ENCODE data around the gene SEMA3A.
"Not testable (repeated sequence)": the region's sequence is repeated elsewhere in the genome, so short reads cannot be mapped to it uniquely, and the experiment has no call there.

The SEMA3A gene

DNA sequence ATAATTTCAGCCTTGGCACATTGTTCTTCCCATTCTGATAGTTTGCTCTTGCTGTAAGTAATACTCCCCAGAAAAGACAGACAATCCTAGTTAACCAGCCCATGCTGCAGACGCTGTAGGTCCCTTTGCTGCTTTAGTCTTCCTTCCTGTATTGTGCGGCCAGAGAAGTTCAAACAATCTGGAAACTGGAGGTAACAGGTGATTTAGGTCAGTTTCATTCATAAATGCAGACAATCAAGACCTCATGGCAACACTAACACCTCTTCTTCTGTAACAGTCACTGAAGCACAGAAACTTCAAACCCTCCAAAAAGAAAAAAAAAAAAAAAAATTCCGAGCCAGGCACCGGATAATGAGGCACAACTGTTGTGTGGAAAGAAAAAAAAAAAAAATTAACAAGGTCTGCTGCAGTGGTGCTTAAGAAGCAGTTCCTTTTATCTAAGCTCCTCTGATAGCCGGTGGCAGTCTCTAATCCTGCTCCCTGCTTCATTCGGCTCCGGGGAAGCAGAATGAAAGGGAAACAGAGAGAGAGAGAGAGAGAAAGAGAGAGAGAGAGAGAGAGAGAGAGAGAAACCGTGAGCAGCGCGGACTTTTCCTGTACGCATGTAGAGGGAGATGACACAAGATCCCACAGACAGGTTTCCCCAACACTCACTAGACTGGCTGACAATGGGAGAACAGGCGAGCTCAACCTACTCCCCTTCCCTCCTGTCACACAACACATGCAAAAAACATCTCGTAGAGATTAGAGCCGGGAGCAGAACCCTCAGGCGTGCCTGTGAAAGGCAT is at the start of gene SEMA3A:
TSS of gene SEMA3A (minus strand) at position 306 of the 788 bp plus-strand sequence. CDS start at position 103, 203 bp downstream.
- DNase-seq (ENCODE audit: low read depth): no peak

DNA sequence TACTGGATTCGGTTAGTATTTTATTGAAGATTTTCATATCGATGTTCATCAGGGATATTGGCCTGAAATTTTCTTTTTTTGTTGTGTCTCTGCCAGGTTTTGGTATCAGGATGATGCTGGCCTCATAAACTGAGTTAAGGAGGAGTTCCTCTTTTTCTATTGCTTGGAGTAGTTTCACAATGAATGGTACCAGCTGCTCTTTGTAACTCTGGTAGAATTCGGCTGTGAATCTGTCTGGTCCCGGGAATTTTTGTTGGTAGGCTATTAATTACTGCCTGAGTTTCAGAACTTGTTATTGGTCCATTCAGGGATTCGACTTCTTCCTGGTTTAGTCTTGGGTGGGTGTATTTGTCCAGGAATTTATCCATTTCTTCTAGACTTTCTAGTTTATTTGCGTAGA is 48.4 kb upstream of the SEMA3A start:
- not testable (repeated sequence) for DNase-seq (ENCODE audit: low read depth)

DNA sequence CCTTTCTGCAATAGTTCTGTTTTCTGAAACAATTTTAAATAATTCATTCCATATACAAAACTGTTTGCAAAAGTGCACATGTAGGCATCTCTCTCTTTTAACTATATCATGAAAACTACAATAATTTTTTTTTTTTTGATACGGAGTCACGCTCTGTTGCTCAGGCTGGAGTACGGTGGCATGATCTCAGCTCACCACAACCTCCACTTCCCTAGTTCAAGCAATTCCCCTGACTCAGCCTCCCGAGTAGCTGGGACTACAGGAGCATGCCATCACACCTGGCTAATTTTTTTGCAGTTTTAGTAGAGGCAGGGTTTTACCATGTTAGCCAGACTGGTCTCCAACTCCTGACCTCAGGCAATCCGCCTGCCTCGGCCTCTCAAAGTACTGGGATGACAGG is 44.0 kb upstream of the SEMA3A start:
- DNase-seq (ENCODE audit: low read depth): no peak

DNA sequence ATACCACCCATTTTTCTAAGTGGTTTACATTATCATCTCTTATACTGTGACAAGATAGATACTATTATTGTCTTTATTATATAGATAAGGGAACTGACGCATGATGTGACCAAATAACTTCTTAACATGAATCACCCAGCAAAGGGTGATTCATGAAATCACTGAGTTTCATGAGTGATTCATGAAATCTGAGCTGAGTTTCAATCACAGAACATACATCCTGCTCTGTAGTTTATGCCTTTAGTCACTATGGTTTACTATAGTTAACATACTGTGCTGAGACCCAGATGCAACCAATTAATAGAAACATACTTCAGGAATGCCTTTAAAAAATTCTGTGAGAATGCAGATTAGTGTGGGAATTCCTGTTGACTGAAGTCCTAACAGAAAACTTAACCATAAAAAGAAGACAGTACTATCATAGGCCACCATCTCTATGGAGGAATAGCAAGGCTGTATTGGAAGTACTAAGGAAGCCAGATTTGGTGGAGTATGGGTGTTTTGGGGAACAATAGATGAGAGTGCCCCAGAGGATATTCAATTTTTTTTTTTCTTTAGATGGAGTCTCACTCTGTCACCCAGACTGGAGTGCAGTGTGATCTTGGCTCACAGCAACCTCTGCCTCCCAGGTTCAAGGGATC is 43.1 kb upstream of the SEMA3A start:
- no peak for DNase-seq (ENCODE audit: low read depth)

DNA sequence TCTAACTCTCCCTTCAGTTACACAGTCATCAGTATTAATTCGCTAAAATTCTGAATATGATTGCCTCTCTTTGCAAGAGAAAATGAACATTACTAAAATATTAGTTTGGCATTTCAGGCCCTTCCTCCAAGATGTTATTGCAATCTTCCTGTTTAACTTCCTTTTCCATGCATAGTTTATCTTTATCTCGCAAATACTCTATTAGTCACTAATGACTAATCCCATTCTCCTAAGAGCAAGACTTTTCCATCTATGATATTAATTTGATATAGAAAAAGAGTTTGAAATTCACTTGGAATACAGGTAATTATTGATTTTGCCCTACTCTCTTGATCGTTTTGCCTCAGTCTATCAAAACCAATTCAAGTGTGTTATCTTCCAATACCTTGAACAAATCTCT is 41.8 kb upstream of the SEMA3A start:
- no peak for DNase-seq (ENCODE audit: low read depth)

DNA sequence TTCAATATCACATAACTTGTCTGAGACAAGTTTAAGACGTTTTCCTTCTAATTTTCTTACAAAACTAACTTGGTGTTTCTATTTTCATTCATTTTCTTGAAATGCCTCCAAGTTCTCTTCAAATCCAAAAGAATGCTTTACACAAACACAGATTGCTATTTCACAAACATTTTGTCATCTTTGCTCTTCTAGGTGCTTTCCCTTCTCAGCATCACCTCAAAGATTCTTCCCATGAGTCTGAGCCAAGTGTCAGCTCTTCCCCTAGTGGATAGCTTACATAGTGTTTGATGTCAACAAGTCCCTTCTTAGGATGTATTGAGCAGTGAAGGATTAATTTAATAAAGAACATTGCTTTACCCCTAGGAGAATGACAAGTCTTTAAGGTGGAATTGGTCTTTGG is 38.1 kb upstream of the SEMA3A start:
- DNase-seq (ENCODE audit: low read depth): no peak

DNA sequence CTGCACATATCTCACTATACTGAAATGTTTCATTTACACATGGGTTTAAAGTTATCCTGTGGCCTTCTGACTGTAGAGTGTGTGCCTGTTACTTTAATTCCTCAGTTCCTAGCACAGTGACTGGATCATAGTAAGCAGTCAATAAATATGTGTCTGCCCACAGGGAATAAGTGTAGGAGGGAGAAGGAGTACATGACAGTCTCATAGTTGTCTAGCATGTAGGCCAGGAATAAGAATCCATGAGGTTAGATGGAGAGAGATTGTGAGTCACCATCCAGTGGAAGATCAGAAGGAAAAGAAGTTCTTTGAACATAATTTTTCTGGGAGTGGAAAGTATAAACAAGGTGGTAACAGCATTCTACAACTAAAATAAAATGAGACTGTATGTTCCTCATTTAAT is 36.6 kb upstream of the SEMA3A start:
- no peak for DNase-seq (ENCODE audit: low read depth)

DNA sequence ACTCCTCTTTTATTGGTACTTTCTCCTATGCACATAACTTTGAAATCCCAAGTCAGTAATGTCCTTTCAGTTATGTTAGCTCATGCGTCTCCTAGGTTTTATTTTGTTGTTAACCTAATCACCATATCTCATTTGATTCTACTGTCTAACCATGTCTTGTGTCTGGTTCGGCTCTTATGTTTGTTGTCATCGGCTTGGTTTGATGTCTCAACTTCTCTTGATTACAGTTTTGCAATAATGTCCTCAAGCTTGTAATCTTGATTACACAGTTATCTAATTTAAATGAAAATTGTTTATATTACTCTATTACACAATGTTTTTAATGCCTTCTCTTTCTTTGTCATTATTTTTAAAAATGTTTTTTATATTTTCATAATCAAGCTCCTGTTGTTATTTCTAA is 35.9 kb upstream of the SEMA3A start:
- no peak for DNase-seq (ENCODE audit: low read depth)

DNA sequence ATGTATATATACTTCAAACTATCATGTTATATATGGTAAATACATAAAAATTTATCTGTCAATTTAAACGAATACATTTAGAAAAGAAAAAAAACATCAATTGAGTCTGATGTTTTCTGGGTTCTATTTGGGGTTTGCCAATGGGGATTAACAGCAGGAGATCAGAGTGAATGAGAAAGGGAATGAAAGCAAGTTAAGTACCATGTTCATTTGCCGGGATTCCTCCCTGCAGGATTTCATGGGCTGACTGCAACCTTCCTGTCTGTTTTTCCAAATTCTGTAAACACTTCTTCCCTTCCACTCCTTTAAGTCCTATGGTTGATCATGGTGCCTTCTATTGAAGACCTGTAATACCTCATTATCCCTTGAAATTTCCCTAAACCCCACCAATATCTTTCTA is 33.9 kb upstream of the SEMA3A start:
- no peak for DNase-seq (ENCODE audit: low read depth)

DNA sequence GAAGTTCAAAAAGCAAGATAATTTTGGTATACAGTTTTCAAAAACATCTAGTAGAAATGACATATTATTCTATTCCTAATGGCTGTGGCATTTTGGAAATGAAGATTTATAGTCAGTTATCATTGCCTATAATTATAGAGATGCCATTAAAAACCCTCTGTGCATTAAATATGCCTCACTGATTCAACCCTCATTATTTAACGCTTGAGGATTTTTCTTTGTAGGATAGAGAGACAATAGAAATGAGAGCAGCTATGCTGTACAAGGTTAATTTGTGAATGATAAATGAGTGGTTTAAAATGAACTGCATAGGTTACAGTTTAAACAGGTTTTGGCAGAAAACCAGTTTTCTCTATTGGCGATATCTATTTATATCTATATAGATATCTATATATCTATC is 32.2 kb upstream of the SEMA3A start:
- no peak for DNase-seq (ENCODE audit: low read depth)

DNA sequence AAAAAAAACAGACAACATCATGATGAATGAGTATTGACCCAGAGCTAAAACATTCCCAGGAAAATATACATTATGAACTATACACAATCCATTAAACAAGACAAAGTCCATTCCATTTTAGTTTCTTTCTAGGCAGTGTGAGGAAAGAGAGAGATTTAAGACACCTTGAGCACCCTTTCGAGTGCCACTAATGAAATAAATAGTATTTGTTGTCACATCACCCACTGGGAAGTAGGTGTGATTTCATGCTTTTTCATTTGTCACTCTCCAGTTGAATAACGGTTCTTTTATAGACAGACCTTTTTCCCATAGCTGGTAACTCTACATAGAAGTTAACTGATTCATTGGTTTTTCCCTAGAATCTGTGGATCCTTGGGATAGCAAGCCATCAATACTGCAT is 29.9 kb upstream of the SEMA3A start:
- no peak for DNase-seq (ENCODE audit: low read depth)

DNA sequence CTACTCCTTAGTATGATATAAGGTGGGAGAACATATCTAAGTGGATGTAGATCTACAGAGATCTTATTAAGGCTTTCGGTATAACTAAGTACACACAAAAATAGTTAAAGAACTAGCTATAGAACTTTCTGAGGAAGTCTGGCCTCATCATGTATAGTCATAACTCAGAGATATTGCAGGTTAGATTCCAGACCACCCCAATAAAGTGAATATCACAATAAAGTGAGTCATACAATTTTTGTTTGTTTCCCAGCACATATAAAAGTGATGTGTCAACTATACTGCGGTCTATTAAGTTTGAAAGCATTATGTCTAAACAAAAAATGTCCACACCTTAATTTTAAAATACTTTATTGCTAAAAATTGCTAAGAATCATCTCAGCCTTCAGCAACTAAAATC is 24.7 kb upstream of the SEMA3A start:
- DNase-seq (ENCODE audit: low read depth): no peak

DNA sequence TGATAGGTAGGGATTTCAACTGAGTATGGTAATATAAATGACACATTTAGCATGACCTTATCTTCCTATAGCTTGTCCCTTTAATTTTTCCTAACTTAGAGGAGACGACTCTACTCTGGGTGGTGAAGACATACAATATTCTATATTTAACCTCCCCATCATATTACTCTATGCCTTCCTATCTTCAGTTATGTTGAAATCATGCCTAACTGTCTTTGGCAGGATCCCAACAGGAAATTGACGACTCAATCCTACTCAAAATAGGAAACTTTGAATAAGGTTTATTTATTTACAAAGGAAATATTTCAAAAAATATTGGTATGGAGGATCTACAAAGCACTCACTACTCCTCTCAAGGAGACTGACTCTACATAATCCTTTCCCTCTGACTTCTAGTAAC is 24.1 kb upstream of the SEMA3A start:
- DNase-seq (ENCODE audit: low read depth): no peak

DNA sequence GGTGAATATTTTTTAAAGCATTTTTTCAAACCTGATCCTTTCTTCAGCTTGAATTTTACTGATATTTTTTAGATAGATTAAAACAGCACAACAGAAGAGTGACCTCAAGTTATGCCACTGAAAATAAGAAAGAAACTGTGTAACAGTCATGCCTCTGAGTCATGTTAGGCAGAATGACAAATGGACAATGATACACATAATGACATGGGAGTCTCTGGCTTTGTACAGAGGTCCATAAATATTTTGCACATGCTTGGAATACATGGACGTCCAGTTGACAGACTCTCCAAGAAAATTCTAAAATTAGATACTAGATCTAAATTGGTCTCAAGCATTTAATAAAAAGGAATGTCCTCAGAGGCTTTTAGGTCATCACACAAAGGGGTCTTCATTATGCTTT is 21.9 kb upstream of the SEMA3A start:
- DNase-seq (ENCODE audit: low read depth): no peak

DNA sequence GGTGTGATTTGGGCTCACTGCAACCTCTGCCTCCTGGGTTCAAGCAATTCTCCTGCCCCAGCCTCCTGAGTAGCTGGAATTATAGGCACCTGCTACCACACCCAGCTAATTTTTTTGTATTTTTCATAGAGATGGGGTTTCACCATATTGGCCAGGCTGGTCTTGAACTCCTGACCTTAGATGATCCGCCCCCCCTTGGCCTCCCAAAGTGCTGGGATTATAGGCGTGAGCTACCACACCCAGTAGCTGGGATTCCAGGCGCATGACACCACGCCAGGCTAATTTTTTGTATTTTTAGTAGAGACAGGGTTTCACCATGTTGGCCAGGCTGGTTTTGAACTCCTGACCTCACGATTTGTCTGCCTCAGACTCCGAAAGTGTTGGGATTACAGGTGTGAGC is 20.2 kb upstream of the SEMA3A start:
- DNase-seq (ENCODE audit: low read depth): not testable (repeated sequence)

DNA sequence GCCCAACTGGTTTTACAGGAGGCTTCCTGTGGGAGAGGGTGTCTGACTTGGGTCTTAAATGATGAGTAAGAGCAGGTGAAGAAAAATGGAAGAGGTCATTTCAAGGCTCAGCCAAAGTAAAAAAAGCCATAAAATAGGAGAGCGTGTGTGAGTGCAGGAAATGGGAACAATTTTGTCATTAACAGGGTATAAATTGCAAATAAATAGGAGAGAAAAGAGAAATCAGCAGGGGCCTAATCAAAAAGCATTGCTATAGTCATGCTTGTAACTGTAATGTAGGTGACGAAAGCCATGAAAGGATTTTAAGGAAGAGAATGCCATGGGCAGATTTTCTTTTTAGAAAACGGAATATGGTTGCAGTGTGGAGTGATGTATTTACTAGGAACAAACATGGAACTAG is 15.7 kb upstream of the SEMA3A start:
- no peak for DNase-seq (ENCODE audit: low read depth)

DNA sequence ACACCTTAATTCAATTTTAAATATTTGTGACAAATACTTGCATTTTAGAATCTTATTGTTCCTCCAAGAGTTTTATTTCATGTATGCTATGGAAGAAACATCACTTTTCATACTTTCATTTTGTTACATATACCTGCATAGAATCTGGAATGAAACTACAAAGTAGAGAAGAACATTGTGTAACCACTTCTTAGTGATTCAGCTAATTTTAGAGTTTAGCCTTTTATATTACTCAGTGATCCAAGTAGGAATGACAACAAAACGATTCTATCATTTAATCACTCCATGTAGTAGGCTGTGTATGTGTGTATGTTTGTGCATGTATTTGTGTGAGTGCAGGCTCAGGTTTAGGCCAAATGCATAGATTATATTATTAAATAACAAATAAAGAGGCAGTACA is 14.4 kb upstream of the SEMA3A start:
- no peak for DNase-seq (ENCODE audit: low read depth)

DNA sequence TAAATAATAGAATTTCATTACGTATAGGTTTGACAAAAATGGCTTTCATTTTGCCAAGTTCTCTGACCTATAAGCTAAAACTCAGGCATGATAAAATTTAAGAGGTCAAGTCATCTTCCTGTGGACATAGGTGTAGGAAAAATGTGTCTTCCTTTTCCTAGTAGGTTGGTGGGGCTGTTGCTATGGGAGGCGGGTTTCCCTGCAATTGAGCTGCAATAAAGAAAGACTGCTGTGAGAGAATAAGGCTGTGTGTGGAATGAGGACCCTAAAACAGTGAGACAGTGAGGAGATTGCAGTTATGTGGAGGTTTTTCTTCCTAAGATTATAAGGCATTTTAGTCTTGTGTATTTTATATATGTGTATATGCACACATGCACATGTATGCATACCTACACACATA is 13.0 kb upstream of the SEMA3A start:
- DNase-seq (ENCODE audit: low read depth): no peak

DNA sequence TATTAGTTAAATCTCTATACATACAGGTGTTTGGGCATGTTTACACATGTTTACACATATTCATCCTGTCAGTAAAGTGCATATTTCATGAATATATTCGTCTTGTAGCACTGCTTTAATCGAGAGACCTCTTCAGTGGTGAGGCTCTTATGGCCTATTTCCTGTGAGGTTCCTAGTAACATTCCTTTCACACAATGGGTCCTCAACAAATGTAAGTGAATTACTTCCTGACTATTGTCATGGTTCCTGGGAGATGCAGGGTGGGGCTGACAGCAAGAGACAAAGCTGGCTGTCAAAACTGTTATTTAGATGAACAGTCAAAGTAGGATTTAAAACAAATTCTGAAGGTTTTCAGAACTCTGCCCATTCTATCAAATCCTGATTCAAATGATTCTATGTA is 12.4 kb upstream of the SEMA3A start:
- DNase-seq (ENCODE audit: low read depth): no peak

DNA sequence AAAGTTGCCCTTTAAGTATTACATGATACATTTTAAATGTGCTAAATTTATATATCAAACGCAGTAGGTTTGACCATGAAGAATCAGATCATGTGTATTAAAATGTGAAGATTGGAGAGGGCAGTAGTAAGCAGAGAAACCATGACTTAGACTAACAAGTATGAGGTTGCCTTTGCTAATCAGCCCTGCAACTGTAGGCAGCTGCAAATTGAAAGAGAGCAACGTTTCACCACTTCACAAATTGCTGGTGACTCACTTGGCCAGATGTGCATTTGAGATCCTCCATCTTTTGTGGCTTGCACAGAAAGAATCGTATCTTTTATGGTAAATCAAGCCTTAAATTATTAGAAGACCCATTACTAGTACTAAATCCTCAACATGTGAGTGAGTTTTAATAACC is 10.1 kb upstream of the SEMA3A start:
- no peak for DNase-seq (ENCODE audit: low read depth)

DNA sequence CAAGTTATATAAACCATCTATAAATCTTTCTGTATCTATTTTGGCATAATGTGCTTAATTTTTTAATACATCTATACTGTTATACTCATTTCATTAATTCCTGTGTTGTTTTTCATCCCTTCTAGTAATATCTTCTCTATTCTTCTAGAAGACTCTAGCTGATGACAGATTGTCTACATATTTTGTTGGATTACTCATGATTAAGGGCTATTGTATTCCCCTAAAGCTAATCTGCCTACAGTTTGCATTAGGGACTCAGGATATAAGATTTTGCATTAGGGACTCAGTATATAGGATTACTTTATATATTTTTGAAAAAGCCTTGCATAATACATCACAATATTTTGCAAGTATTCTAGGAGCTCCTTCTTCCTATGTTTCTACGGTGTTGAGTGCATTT is 8.3 kb upstream of the SEMA3A start:
- DNase-seq (ENCODE audit: low read depth): no peak

DNA sequence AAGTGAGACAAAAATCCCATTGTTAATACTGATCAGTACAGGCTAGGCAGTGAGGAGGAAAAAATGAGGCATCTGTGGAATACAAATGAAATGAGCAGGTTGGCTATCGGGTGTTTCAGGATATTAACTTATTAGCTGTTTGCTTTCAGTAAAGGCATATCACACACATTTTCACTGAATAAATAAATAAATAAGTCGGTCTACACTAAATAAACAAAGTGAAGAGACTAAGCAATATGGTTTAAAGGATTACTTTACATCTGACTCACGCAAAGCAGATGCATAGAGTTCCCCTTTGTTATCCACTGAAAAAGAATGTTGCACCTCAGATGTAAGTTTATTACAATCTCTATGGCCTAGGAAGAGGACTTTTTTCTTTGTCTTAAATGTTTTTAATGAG is 6.3 kb upstream of the SEMA3A start:
- no peak for DNase-seq (ENCODE audit: low read depth)

DNA sequence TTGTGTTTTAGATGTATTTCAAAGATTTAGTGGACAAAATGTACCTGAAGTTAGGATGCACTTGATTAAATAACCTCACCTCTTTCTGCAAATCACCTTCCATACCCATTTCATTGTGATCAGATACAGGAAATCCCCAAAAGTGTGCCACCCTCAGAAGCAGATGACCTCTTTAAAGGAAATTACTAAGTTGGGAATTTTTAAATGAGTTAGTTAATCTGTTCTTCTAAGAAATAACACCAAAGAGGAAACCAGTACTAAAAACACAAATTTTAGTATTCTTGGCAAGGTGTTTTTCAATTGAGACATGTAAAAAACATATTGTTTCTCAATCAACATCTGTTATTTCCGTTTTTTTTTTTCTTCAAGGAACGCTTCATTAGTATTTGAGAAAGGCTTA is 4.6 kb upstream of the SEMA3A start:
- DNase-seq (ENCODE audit: low read depth): no peak

DNA sequence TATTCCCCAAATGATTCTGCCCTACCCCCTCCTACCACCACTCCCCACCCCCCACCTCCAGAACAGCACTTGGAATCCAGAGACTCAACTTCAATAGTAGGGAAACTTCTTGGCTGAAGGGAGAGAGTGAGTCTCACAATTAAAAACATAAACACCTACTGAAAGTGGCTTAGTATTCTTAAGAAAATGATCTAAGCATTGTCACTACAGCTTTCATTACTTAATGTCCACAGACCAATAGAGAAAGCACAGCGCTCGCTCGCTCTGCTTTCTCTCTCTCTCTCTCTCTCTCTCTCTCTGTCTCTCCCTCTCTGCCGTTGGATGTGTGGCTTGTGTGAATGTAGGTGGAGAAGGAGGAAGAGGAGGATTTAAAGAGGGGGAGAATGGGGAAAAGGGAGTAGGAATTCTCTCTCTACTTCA is 1.5 kb upstream of the SEMA3A start:
- no peak for DNase-seq (ENCODE audit: low read depth)
